Fibroblast of skin of abdomen (primary cell): ENCODE measurements around the gene SUPT6H.

Source experiments
- DNase-seq: peaks from one replicate; pipeline ENCODE4 v3.0.0-alpha.2; 2013

The SUPT6H gene

GRCh38 chr17:28751600-28752366 is 89.8 kb downstream of the SUPT6H start:
- DNase-seq = no peak
